NCI-H748 (cell line): ENCODE measurements around the gene EVC2.

Experiments
- DNase-seq: peaks from one replicate; lab custom pipeline; 2025; ENCODE audit not compliant: unreplicated experiment; lab: John Stamatoyannopoulos, UW

EVC2 gene

GRCh38 chr4:5715357-5715756, 7.0 kb upstream of the EVC2 start:
- DNase-seq: no peak

GRCh38 chr4:5713861-5714260, 5.5 kb upstream of the EVC2 start:
- no peak for DNase-seq

- no peak for DNase-seq
Observed at GRCh38 chr4:5712931-5713330, 4.6 kb upstream of the EVC2 start.

- no peak for DNase-seq
Observed at GRCh38 chr4:5712517-5712916, 4.2 kb upstream of the EVC2 start.

GRCh38 chr4:5711479-5712184, 3.3 kb upstream of the EVC2 start:
- peak; percentile 54 for DNase-seq

- peak; percentile 58 for DNase-seq
Observed at GRCh38 chr4:5710961-5711478, 2.7 kb upstream of the EVC2 start, which contains the start of gene EVC. Gene EVC, plus strand, starts transcription at chr4:5711201. Its CDS starts 180 bp downstream, at chr4:5711381.

- peak; percentile 33 for DNase-seq
Observed at GRCh38 chr4:5710065-5710960, 2.0 kb upstream of the EVC2 start.

- no peak for DNase-seq
Observed at GRCh38 chr4:5709207-5709575, 832 bp upstream of the EVC2 start.

GRCh38 chr4:5707778-5708448, 446 bp downstream of the EVC2 start:
- DNase-seq: no peak

- DNase-seq: no peak
Observed at GRCh38 chr4:5707366-5707765, 993 bp downstream of the EVC2 start.

- no peak for DNase-seq
Observed at GRCh38 chr4:5706486-5707290, 1.7 kb downstream of the EVC2 start.

GRCh38 chr4:5705647-5706320, 2.6 kb downstream of the EVC2 start:
- no peak for DNase-seq

- no peak for DNase-seq
Observed at GRCh38 chr4:5704276-5704675, 4.1 kb downstream of the EVC2 start.

- DNase-seq: no peak
Observed at GRCh38 chr4:5703831-5704230, 4.5 kb downstream of the EVC2 start.

GRCh38 chr4:5701971-5702370, 6.4 kb downstream of the EVC2 start:
- DNase-seq: no peak

GRCh38 chr4:5700459-5700858, 7.9 kb downstream of the EVC2 start:
- no peak for DNase-seq

- no peak for DNase-seq
Observed at GRCh38 chr4:5696341-5696740, 12.0 kb downstream of the EVC2 start.

- no peak for DNase-seq
Observed at GRCh38 chr4:5693871-5694270, 14.5 kb downstream of the EVC2 start.

- DNase-seq: no peak
Observed at GRCh38 chr4:5691491-5692132, 16.7 kb downstream of the EVC2 start.

- no peak for DNase-seq
Observed at GRCh38 chr4:5689065-5689464, 19.3 kb downstream of the EVC2 start.
